ENCODE results near the gene SPATA31D4. TPM values are rescaled to one million over a fixed set of nuclear protein-coding genes. Genes with fewer than 3 reads are reported as not detected.

SPATA31D4 gene
- total RNA-seq, 2 experiments from 2014 or later: not detected

DNA sequence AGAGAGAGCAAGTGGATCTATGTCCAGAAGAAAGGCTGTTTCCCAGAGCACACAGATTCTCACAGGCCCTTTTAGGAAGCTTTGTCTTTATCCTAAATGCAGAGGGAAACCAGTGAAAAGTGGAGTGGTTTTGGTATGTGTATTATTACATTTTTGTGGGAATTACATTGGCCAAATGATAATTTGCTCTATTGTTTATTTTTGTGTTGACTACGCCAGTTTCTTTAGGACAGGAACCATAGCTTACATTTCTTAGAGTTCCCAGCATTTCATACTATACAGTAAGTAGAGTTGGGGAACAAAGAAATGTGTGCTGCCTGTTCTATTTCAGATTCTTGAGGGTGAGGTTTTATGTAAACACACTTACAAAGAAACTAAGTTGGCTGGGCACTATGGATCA, 29.4 kb upstream of the SPATA31D4 start:
- TF ChIP-seq, protein P1, sequence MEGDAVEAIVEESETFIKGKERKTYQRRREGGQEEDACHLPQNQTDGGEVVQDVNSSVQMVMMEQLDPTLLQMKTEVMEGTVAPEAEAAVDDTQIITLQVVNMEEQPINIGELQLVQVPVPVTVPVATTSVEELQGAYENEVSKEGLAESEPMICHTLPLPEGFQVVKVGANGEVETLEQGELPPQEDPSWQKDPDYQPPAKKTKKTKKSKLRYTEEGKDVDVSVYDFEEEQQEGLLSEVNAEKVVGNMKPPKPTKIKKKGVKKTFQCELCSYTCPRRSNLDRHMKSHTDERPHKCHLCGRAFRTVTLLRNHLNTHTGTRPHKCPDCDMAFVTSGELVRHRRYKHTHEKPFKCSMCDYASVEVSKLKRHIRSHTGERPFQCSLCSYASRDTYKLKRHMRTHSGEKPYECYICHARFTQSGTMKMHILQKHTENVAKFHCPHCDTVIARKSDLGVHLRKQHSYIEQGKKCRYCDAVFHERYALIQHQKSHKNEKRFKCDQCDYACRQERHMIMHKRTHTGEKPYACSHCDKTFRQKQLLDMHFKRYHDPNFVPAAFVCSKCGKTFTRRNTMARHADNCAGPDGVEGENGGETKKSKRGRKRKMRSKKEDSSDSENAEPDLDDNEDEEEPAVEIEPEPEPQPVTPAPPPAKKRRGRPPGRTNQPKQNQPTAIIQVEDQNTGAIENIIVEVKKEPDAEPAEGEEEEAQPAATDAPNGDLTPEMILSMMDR (IDR thresholded peaks at IDR 0.05): no peak
- DNase-seq (no peak), ATAC-seq (ENCODE audit: poor library complexity) (no peak)
- no peaks in the 10 kb centered on the region for H3K36me3 Mint-ChIP-seq (ENCODE audit: low read depth)
- H3K4me3 Mint-ChIP-seq: no peak overlapping the region
- no peaks in the 10 kb centered on the region for H3K4me1 Mint-ChIP-seq (ENCODE audit: low read depth)
- no peak overlapping the region for H3K27ac Mint-ChIP-seq
- H3K27me3 Mint-ChIP-seq: no peaks in the 10 kb centered on the region
- no peak overlapping the region for H3K4me3 ChIP-seq (ENCODE audit: low read length)
- H3K9me3 Mint-ChIP-seq: peaks cover 2% of the 10 kb centered on the region
- no peaks in the 10 kb centered on the region for H3K36me3 ChIP-seq (ENCODE audit: insufficient read depth, low read length)
- CTCF ChIA-PET: no interaction called here
- H3K9me3 ChIP-seq (ENCODE audit: control insufficient read depth in 1 of 2, insufficient read depth in 1 of 2, low read length in 2 of 2): no peaks in the 10 kb centered on the region
- H3K27ac ChIP-seq (ENCODE audit: low read depth in 1 of 2, low read length in 2 of 2): no peak overlapping the region
- intact Hi-C loops (cut with DNase I, micrococcal nuclease): no loop called here
- H3K27me3 ChIP-seq (ENCODE audit: control insufficient read depth in 1 of 2, insufficient read depth in 2 of 2, low read length in 2 of 2): no peaks in the 10 kb centered on the region
- no peaks in the 10 kb centered on the region for H3K4me1 ChIP-seq (ENCODE audit: insufficient read depth, low read length)
- POLR2A ChIA-PET: no interaction called here

DNA sequence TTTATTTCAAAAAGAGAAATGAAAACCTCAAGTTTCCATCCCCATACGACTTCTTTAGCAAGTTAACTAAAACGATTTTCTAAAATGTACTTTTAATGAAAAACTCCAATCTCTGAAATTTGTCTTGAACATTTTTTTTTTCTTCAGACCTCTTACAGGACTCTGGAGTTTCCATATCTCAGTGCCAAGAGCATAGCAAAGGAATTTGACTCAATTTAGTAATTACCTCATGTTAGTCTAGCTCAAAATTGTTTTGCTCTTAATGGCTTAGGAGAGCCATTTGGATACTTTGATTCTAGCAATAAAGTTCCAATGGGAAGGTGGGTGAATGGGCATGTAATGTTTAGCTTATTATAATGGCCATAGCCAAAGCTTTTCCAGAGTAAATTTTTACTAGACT, 26.0 kb upstream of the SPATA31D4 start:
- intact Hi-C loops (cut with DNase I, micrococcal nuclease): no loop called here
- CTCF ChIA-PET: no interaction called here
- Histone ChIP-seq H3K4me1 (ENCODE audit: insufficient read depth, low read length) (no peaks in the 10 kb centered on the region), H3K4me3 (ENCODE audit: low read length) (no peak overlapping the region), H3K9me3 (ENCODE audit: control insufficient read depth in 1 of 2, insufficient read depth in 1 of 2, low read length in 2 of 2) (no peaks in the 10 kb centered on the region), H3K36me3 (ENCODE audit: insufficient read depth, low read length) (no peaks in the 10 kb centered on the region), H3K27ac (ENCODE audit: low read depth in 1 of 2, low read length in 2 of 2) (no peak overlapping the region), H3K27me3 (ENCODE audit: control insufficient read depth in 1 of 2, insufficient read depth in 2 of 2, low read length in 2 of 2) (no peaks in the 10 kb centered on the region)
- H3K9me3 Mint-ChIP-seq: peaks cover 2% of the 10 kb centered on the region
- H3K4me1 Mint-ChIP-seq (ENCODE audit: low read depth): no peaks in the 10 kb centered on the region
- TF ChIP-seq, protein P1 (IDR thresholded peaks at IDR 0.05): no peak
- no peaks in the 10 kb centered on the region for H3K27me3 Mint-ChIP-seq
- H3K36me3 Mint-ChIP-seq (ENCODE audit: low read depth): no peaks in the 10 kb centered on the region
- DNase-seq: no peak
- no peak for ATAC-seq (ENCODE audit: poor library complexity)
- H3K4me3 Mint-ChIP-seq: no peak overlapping the region
- H3K27ac Mint-ChIP-seq: no peak overlapping the region
- POLR2A ChIA-PET: no interaction called here

DNA sequence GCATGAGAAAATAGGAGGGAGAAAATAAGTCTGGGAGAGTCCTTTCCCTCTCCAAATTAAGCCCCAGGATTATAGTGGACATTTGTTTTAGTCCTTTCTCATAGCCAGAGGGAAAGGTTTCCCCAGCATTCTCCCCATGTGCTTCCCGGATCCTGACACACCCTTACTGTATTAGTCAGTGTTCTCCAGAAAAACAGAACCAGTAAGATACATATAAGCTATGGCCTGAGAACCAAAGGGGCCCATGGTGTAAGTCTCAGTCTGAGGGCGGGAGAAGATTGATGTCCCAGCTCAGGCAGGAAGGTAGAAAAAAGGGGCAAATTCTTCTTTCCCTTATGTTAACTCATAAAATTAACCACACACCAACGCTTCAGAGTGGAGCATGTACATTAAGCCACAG, 25.6 kb upstream of the SPATA31D4 start:
- no peaks in the 10 kb centered on the region for H3K27me3 Mint-ChIP-seq
- CTCF ChIA-PET: no interaction called here
- H3K9me3 ChIP-seq (ENCODE audit: control insufficient read depth in 1 of 2, insufficient read depth in 1 of 2, low read length in 2 of 2): no peaks in the 10 kb centered on the region
- no peaks in the 10 kb centered on the region for H3K36me3 ChIP-seq (ENCODE audit: insufficient read depth, low read length)
- intact Hi-C loops (cut with DNase I, micrococcal nuclease): no loop called here
- H3K4me3 ChIP-seq (ENCODE audit: low read length): no peak overlapping the region
- no peaks in the 10 kb centered on the region for H3K4me1 Mint-ChIP-seq (ENCODE audit: low read depth)
- no peak overlapping the region for H3K4me3 Mint-ChIP-seq
- no peaks in the 10 kb centered on the region for H3K27me3 ChIP-seq (ENCODE audit: control insufficient read depth in 1 of 2, insufficient read depth in 2 of 2, low read length in 2 of 2)
- TF ChIP-seq, protein P1 (IDR thresholded peaks at IDR 0.05): no peak
- H3K27ac ChIP-seq (ENCODE audit: low read depth in 1 of 2, low read length in 2 of 2): no peak overlapping the region
- POLR2A ChIA-PET: no interaction called here
- DNase-seq (no peak), ATAC-seq (ENCODE audit: poor library complexity) (no peak)
- H3K4me1 ChIP-seq (ENCODE audit: insufficient read depth, low read length): no peaks in the 10 kb centered on the region
- no peaks in the 10 kb centered on the region for H3K36me3 Mint-ChIP-seq (ENCODE audit: low read depth)
- peaks cover 2% of the 10 kb centered on the region for H3K9me3 Mint-ChIP-seq
- no peak overlapping the region for H3K27ac Mint-ChIP-seq

Data from CD4-positive, alpha-beta T cell (primary cell).